Measurements from ENCODE around the gene CCDC174. TPM values are rescaled to one million over a fixed set of nuclear protein-coding genes. Genes with fewer than 3 reads are reported as not detected.

CCDC174 gene
- total RNA-seq, 1 donor from 2014 or later: 20.5 TPM

DNA sequence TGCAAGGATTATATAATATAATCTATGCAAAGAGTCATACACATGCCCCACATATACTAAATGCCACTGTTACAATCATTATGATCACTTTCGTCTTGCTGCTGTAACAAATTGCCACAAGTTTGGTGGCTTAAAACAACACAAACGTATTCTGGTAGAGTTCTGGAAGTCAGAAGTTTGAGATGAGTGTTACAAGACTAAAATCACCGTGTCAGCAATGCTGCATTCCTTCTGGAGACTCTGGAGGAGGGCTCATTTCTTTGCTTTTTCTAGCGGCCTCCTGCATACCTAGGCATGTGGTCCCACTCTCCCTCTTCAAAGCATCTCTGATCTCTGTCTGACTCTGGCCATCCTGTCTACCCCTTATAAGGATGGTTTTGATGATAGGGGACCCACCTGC, 1.4 kb upstream of the CCDC174 start:
- intact Hi-C loops (cut with micrococcal nuclease): loop anchor here (2.0 to 5.0 kb wide), 2 partner anchors 415 to 753 kb away; partner anchors contain the start of gene MRPS25

GRCh38 chr3:14652360-14652907, 872 bp downstream of the CCDC174 start:
- intact Hi-C loops (cut with micrococcal nuclease): loop anchor here (5.0 kb wide), 1 partner anchor 755 kb away; no protein-coding TSS in a partner anchor

DNA sequence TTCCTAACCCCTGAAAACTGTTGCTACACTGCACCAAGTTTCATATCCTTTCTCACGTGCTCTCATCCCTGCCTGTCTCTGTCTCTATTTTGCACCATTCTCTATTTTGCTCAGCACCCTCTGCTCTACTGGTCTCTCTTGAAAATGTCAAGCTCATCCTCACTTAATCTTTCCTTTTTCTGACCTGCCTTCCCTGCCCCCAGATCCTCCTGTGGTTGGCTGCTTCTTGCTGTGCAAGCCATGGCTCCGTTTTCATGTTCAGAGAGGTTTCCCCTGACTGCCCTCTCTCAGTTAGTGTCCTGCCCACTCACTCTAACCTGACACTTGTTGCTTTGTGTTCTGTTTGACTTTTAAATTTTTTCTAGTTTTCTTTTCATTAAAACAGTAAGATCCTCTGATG, 6.0 kb downstream of the CCDC174 start:
- intact Hi-C loops (cut with micrococcal nuclease): no loop called here

DNA sequence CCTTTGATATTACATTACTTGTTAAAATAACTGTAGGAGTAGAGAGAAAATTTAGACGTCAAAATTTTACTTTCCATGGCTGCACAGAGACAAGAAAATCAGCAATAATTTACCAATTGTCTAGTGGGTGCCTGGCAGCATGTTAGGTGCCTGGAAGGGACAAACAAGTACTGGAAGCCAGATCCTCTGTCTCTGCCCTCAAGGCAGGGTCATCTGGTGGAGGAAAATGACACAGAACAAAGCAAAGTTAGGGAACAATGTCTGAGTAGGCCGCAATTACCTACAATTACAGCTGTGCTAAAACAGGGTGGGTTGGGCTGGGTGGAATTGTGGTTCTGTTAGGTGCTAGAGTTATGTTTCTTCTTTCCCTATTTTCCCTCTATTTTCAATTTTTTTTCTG, 7.4 kb downstream of the CCDC174 start:
- intact Hi-C loops (cut with micrococcal nuclease): no loop called here

GRCh38 chr3:14660942-14661341, 9.4 kb downstream of the CCDC174 start:
- intact Hi-C loops (cut with micrococcal nuclease): no loop called here

GRCh38 chr3:14663396-14664135, 12.0 kb downstream of the CCDC174 start:
- intact Hi-C loops (cut with micrococcal nuclease): no loop called here

DNA sequence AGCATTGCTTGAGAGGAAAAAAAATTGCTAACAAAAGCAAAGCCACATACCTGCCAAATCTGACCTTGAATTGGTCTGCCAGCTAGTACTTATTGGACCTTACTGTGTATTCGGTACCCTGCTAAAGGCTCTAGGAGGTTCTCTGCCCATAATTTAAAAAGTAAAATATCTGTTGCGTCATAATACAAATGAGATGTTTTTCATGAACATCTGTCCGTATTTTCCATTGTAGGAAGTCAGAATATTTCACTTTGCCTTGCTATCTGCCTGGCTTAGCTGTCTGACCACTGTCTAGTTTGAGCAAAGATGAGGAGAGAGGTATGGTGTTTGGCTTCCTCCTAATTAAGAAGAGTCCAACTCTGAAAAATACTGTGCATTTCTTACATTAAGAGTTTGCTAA, 12.6 kb downstream of the CCDC174 start:
- intact Hi-C loops (cut with micrococcal nuclease): no loop called here

DNA sequence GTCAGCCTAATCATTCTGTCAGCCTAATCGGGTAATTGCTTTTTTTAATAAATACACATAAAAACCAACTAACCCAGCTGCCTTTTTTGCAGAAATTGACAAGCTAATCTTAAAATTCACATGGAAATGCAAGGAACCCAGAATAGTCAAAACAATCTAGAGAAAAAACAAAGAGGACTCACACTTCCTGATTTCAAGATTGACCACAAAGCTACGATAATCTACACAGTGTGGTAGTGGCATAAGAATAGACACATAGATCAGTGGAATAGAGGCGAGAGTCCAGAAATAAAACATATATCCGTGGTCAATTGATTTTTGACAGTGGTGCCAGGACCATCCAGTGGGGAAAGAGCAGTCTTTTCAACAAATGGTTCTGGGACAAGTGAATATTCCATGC, 21.0 kb downstream of the CCDC174 start:
- intact Hi-C loops (cut with micrococcal nuclease): no loop called here

DNA sequence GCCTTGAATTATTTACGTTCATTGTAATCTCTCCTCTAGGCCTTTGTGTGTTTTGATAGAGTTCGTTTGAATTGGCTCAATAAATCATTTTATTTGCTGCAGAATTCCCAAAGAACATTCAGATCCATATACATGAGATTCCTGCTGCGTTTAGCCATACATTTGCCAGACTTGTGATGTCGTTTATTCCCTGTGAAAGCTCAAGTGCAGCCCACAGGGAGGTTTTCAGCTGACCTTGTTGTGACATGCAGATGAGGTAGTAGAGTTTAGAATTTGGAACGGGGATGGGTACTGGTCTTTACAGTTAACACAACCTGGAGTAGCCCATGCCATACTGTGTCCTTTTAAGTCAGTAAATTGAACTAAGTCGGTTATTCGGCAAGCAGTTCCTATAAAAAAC, 23.3 kb downstream of the CCDC174 start, which contains the start of gene C3orf20:
TSS of gene C3orf20 (plus strand) at position 301 of the 400 bp plus-strand sequence. CDS start 7,573 bp downstream, outside the sequence.
- intact Hi-C loops (cut with micrococcal nuclease): no loop called here

DNA sequence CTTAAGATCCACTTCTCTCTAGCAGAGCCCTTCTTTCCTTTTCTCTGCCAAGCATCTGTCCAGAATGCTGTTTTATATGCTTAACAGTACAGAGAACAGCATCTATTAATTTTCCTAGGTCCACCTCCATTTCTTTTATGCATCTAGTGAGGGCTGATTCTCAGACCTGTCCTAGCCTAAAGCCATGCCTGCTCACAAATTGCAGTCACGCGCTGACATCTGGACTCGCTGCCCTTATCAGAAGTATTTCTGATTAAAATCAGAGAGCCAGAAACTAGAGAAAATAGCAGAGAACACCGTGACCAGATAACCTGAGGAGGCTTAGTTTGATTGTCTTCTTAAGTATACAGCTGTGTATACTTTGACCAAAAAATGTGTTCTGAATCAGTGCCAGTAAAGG, 25.3 kb downstream of the CCDC174 start:
- intact Hi-C loops (cut with micrococcal nuclease): no loop called here

DNA sequence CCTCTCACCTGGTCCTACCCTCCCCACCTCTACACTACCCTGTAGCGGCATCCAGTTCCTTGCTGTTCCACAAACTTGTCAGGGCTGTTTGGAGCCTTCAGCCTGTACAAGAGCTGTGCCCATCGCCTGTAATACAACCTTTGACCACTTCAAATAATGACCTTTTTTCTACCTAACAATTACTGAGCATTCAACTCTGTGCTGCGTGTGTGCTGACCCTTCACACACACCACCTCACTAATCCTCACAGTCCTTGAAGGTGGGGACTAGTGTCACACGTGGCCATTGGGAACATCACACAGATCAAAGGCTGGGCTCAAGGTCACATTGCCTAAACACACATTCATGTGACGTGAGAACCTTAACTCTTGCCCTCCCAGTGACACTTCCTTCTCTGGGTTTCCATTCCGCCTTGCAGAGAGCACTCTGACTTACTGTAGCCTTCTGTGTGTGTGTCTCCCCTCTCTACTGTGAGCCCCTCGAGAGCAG, 26.5 kb downstream of the CCDC174 start:
- intact Hi-C loops (cut with micrococcal nuclease): no loop called here

- intact Hi-C loops (cut with micrococcal nuclease): no loop called here
These were observed 28.6 kb downstream of the CCDC174 start for GRCh38 chr3:14680115-14680514.

DNA sequence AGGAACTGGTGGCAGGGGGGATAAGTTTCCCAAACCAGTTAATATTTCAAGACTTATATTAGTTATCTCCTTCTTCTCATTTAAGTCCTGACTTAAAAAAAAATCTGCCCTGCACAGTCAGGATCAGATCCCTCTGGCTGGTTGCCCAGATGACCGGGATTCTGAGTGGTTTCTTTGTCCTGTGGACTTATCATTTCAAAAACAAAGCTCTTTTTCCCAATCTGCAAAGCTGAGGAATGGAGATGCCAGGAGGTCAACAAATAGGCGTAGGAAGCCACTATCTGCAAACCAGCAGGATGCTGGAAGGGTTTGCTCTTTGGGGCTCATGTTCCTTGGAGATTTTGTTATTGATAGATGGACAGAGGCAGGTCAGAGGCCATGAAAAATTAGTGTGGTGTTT, 29.2 kb downstream of the CCDC174 start:
- intact Hi-C loops (cut with micrococcal nuclease): no loop called here

GRCh38 chr3:14684447-14684846, 32.9 kb downstream of the CCDC174 start:
- intact Hi-C loops (cut with micrococcal nuclease): no loop called here

DNA sequence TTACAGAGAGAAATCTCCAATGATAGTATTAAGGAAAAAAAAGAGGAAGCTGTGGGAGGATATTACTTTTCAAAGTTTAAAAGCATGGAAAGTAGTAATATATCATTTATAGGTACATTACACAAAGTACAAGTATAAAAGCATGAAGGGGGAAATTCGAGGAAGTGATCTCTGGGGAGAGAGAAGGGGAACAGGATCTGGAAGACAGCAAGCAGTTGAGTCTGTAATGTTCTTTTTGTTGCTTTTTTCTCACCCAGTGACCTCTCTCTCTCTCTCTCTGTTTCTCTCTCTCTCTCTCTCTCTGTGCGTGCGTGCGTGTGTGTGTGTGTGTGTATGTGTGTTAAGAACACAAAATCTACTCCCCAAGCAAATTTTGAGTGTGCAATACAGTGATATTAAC, 33.6 kb downstream of the CCDC174 start:
- intact Hi-C loops (cut with micrococcal nuclease): no loop called here

DNA sequence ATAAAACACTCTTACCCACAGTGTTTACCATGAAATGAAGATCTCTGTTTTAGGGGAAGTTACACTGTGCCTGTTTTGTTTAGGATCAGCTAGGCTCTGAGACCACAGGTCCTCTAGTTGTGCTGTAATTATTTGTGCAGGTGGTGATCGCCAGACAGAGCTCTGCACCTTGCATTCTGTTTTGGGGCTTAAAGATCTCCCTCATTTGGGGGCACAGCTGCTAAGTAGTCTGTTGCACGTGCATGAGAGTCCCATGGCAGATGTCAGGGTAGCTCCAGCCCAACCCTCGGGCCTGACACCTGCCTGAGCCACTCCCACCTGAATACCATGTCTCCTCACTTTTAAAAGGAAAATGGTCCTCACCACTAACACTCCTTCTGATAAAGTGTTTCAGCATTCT, 35.8 kb downstream of the CCDC174 start:
- intact Hi-C loops (cut with micrococcal nuclease): no loop called here

GRCh38 chr3:14688525-14688924, 37.0 kb downstream of the CCDC174 start:
- intact Hi-C loops (cut with micrococcal nuclease): no loop called here

DNA sequence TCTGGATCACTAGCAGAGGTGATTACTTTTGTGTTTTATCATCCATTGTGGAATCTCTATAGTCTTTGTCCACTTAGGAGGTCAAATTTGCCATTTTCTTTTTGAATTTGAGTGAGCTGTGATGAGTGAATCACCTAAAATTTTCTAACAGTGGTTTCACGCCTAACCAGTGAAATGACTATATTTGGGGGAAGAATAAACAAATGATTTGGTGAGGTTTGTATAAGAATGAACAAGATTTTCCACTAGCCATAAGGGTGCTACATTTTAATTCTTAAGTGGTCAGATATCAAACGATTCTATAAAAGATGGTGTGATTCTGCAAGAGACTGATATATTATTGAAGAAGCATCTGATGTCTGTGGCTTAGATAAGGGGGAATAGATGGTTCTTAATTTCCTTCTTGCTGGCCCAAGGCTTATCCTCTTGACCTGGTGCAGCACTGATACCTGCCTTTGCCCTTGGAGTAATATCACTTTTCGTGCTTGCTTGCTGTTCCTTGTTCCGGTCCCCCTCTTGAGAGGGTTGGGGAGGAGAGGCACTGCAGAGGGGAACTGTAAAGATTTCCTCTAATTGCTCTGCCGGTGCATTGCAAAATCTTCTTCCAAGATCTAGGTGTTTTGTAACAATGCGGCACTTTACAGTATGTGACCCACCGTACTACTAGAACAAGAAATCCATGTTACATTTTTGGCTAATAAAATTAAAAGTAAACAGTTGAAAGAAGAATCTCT, 37.9 kb downstream of the CCDC174 start:
- intact Hi-C loops (cut with micrococcal nuclease): no loop called here

- intact Hi-C loops (cut with micrococcal nuclease): no loop called here
These were observed 39.7 kb downstream of the CCDC174 start for GRCh38 chr3:14691239-14691638.

DNA sequence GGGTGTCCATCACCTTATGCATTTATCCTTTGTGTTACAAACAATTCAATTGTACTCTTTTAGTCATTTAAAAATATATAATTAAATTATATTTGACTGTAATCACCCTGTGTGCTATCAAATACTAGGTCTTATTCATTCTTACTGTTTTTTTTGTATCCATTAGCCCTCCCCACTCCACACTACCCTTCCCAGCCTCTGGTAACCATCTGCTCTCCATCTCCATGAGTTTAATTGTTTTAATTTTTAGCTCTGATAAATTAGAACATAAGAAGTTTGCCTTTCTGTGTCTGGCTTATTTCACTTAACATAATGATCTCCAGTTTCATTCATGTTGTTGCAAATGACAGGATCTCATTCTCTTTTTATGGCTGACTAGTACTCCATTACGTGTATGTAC, 40.2 kb downstream of the CCDC174 start:
- intact Hi-C loops (cut with micrococcal nuclease): no loop called here

DNA sequence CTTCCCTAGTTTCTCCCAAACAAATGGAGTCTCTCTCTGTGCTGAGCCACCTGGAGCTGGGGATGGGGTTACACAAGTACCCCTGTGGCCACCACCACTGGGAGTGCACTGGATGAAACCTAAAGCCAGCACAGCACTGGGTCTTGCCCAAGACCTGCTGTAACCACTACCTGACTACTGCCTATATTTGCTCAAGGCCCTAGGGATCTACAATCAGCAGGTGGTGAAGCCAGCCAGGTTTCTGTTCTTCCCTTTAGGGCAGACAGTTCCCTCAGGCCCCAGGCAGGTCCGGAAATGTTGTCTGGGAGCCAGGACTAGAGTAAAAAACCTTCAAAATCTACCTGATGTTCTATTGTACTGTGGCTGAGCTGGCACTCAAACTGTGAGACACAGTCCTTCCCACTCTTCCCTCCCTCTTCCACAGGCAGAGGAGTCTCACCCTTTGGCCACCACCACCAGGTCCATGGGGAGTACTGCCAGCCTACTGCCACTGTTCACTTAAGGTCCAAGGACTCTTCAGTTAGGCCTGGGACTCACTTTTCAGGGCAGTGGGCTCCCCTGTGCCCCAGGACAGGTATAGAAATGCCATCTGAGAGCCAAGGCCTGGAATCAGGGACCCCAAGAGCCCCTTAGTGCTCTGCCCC, 47.2 kb downstream of the CCDC174 start:
- intact Hi-C loops (cut with micrococcal nuclease): no loop called here

GRCh38 chr3:14699643-14700042, 48.1 kb downstream of the CCDC174 start:
- intact Hi-C loops (cut with micrococcal nuclease): no loop called here

Measured in T-helper 2 cell treated with Interferon-gamma antibody and Interleukin-4, amounts not matched to agents 100 ng/mL and 5 ng/mL, for 36 hours (primary cell).